ENCODE data around the gene TSPAN9.

DNA sequence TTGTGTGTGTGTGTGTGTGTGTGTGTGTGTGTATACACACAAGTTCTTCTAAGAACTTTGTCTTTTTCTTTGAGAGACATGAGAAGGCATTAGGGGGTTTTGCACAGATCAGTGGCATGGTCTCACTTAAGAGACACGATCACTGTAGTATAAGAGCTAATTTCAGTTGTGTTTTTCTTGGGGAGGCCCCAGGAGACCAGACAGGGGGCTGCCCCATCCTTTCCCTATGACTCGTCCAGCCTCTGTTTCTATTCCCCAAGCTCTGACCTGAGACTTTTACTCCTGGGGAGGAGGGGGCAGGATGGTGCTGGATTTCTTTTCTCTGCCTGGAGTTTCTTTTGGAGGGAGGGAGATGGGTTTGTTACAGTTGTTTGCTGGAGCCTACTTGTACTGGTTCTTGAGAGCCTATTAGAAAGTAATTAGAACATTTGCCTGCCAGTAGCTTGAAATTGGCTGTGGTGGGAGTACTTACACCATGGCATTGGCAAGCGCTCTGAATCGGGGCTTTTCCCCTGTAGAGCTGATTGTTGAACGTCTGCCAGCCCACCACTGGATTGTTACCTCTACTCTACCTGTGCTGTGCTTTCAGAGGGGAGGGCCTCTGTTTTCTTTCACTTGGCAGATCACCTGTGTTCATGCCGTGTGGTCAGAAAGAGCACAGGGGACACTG lies 109.5 kb downstream of the TSPAN9 start:
- TF ChIP-seq, protein P1, sequence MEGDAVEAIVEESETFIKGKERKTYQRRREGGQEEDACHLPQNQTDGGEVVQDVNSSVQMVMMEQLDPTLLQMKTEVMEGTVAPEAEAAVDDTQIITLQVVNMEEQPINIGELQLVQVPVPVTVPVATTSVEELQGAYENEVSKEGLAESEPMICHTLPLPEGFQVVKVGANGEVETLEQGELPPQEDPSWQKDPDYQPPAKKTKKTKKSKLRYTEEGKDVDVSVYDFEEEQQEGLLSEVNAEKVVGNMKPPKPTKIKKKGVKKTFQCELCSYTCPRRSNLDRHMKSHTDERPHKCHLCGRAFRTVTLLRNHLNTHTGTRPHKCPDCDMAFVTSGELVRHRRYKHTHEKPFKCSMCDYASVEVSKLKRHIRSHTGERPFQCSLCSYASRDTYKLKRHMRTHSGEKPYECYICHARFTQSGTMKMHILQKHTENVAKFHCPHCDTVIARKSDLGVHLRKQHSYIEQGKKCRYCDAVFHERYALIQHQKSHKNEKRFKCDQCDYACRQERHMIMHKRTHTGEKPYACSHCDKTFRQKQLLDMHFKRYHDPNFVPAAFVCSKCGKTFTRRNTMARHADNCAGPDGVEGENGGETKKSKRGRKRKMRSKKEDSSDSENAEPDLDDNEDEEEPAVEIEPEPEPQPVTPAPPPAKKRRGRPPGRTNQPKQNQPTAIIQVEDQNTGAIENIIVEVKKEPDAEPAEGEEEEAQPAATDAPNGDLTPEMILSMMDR (IDR thresholded peaks at IDR 0.05): no peak
- TF ChIP-seq POLR2A (IDR thresholded peaks at IDR 0.05) (no peak), EP300 (IDR thresholded peaks at IDR 0.05) (no peak), POLR2AphosphoS5 (IDR thresholded peaks at IDR 0.05) (no peak)
